Panc1 (cell line): ENCODE measurements around the gene NUP98. TPM values are rescaled to one million over a fixed set of nuclear protein-coding genes. Genes with fewer than 3 reads are reported as not detected.
"Not testable (repeated sequence)": the region's sequence is repeated elsewhere in the genome, so short reads cannot be mapped to it uniquely, and the experiment has no call there.

Experiments
- ATAC-seq: fragments of 200-7000 bp; cut with Tn5 transposase; 2 replicates; pipeline ENCODE4 v1.9.1; 2020; ENCODE audit warnings: mild to moderate bottlenecking, moderate library complexity
- BruUV-seq: library from RNA; stranded (reverse); fragments of 400-500 nt; replicated peaks from 2 replicates; lab custom pipeline; 2021; lab: Mats Ljungman, UMichigan
- CTCF ChIA-PET: fragments of 300-600 bp; sonication (Branson Sonifier 250); formaldehyde crosslinking; loops from one replicate; lab custom pipeline; 2022; ENCODE audit warnings: antibody characterized with exemption; lab: Charles Lee
- POLR2A ChIA-PET: fragments of 300-600 bp; sonication (Branson Sonifier 250); formaldehyde crosslinking; loops from one replicate; lab custom pipeline; 2022; ENCODE audit warnings: antibody characterized with exemption; lab: Charles Lee
- DNase-seq: peaks from one replicate; pipeline ENCODE4 v3.0.0-alpha.2; 2010; ENCODE audit warnings: low read depth, low spot score
- H3K27ac ChIP-seq: 2 replicates; pipeline ENCODE4 v1.5.1; 2011; ENCODE audit warnings: mild to moderate bottlenecking, low read length, inconsistent platforms
- H3K27me3 ChIP-seq: fragments of 200-500 bp; sonication (Bioruptor generic); 2 replicates; pipeline ENCODE4 v1.6.0; 2014; ENCODE audit warnings: low read length, inconsistent platforms; ENCODE audit not compliant: control insufficient read depth, insufficient read depth
- H3K36me3 ChIP-seq: fragments of 200-500 bp; sonication (Bioruptor generic); 2 replicates; pipeline ENCODE4 v1.5.1; 2014; ENCODE audit warnings: inconsistent platforms, mild to moderate bottlenecking, low read length, moderate library complexity; ENCODE audit not compliant: control insufficient read depth, insufficient read depth
- H3K4me1 ChIP-seq: 2 replicates; pipeline ENCODE4 v1.5.1; 2011; ENCODE audit warnings: inconsistent platforms, mild to moderate bottlenecking, low read length, moderate library complexity; ENCODE audit not compliant: control insufficient read depth, insufficient read depth
- H3K4me3 ChIP-seq, 2 experiments: 2 replicates each; pipeline ENCODE4 v1.5.1; 2011 to 2012; ENCODE audit warnings: low read depth in 2 of 2, low read length in 2 of 2, mild to moderate bottlenecking in 2 of 2, inconsistent platforms in 1 of 2, moderate library complexity in 1 of 2
- H3K9me3 ChIP-seq: fragments of 200-500 bp; sonication (Bioruptor generic); 2 replicates; pipeline ENCODE4 v1.5.1; 2014; ENCODE audit warnings: low read depth, mild to moderate bottlenecking, inconsistent platforms, low read length, moderate library complexity; ENCODE audit not compliant: control insufficient read depth, insufficient read depth
- CTCF ChIP-seq: fragments of 450-650 bp; IDR thresholded peaks from 2 replicates; pipeline ENCODE4 v1.5.1; 2017; ENCODE audit warnings: mild to moderate bottlenecking
- POLR2AphosphoS5 ChIP-seq: IDR thresholded peaks from 2 replicates; pipeline ENCODE4 v1.6.1; 2012; ENCODE audit warnings: mild to moderate bottlenecking, low read depth, low read length, moderate library complexity
- REST ChIP-seq, 2 experiments: IDR thresholded peaks; 2 replicates each; pipeline ENCODE4 v1.6.1; 2011 to 2012; ENCODE audit warnings: low read depth in 2 of 2, control low read depth in 1 of 2, low read length in 1 of 2, mild to moderate bottlenecking in 1 of 2, moderate library complexity in 1 of 2; ENCODE audit not compliant: insufficient read depth in 1 of 2
- SIN3A ChIP-seq: IDR thresholded peaks from 2 replicates; pipeline ENCODE4 v1.6.1; 2012; ENCODE audit warnings: low read depth, mild to moderate bottlenecking, low read length, moderate library complexity, borderline replicate concordance; ENCODE audit not compliant: insufficient read depth
- TCF7L2 ChIP-seq: IDR thresholded peaks from 2 replicates; pipeline ENCODE4 v1.6.1; 2011; ENCODE audit warnings: mild to moderate bottlenecking, low read depth, low read length, inconsistent platforms
- in situ Hi-C: cut with HindIII; loops from 2 replicates; pipeline ENCODE4 v1.10.0; 2016; ENCODE audit warnings: low sequenced_read_pairs, low pct_unique_long_range_greater_than_20kb
- intact Hi-C: fragments of 100-400 bp; cut with micrococcal nuclease; formaldehyde crosslinking; loops from one replicate; pipeline ENCODE4 v1.10.0; 2022; ENCODE audit not compliant: unreplicated experiment
- total RNA-seq: library from RNA; stranded (reverse); gene quantifications from one replicate; pipeline ENCODE4 v1.2.1, GENCODE V29; 2021; ENCODE audit not compliant: unreplicated experiment

The NUP98 gene
- total RNA-seq, 1 experiment from 2014 or later = 244 TPM

GRCh38 chr11:3645552-3645951 lies 151.8 kb downstream of the NUP98 start:
- Histone ChIP-seq H3K4me3 (no peak overlapping the region), H3K27ac (no peak overlapping the region), H3K36me3 (no peaks in the 10 kb centered on the region), H3K9me3 (no peaks in the 10 kb centered on the region), H3K4me1 (peaks cover 11% of the 10 kb centered on the region; the same call in 1 of the 2 replicates), H3K27me3 (peaks cover 19% of the 10 kb centered on the region)
- POLR2A ChIA-PET = no interaction called here
- no peak for TF ChIP-seq REST (IDR thresholded peaks at IDR 0.05; ENCODE audit: insufficient read depth in 1 of 2, low read depth in 2 of 2, low read length in 1 of 2)
- TF ChIP-seq CTCF = no peak
- no peak for TF ChIP-seq SIN3A
- TF ChIP-seq TCF7L2 = no peak
- TF ChIP-seq POLR2AphosphoS5 = no peak
- ATAC-seq (no peak), DNase-seq (no peak)
- CTCF ChIA-PET = no interaction called here
- intact Hi-C loops (no loop called here), in situ Hi-C loops (no loop called here)
- BruUV-seq = no TSS peak

GRCh38 chr11:3644817-3645235 lies 152.5 kb downstream of the NUP98 start, which contains the start of gene ART1:
Gene ART1, plus strand, starts transcription at chr11:3645128. Its CDS starts 14,086 bp downstream, at chr11:3659214.
- intact Hi-C loops = no loop called here
- in situ Hi-C loops = no loop called here
- peaks cover 17% of the 10 kb centered on the region for H3K27me3 ChIP-seq
- no peaks in the 10 kb centered on the region for H3K36me3 ChIP-seq
- CTCF ChIA-PET = no interaction called here
- no peak within 1 kb of the TSS for H3K4me3 ChIP-seq
- H3K9me3 ChIP-seq = no peaks in the 10 kb centered on the region
- H3K27ac ChIP-seq = no peak within 1 kb of the TSS
- POLR2A ChIA-PET = no interaction called here
- peaks cover 11% of the 10 kb centered on the region; the same call in 1 of the 2 replicates for H3K4me1 ChIP-seq
- ATAC-seq (no peak), DNase-seq (no peak)
- no TSS peak for BruUV-seq
- no peak for TF ChIP-seq POLR2AphosphoS5
- no peak for TF ChIP-seq CTCF
- no peak for TF ChIP-seq TCF7L2
- TF ChIP-seq REST (IDR thresholded peaks at IDR 0.05; ENCODE audit: insufficient read depth in 1 of 2, low read depth in 2 of 2, low read length in 1 of 2) = no peak
- no peak for TF ChIP-seq SIN3A

- peaks cover 11% of the 10 kb centered on the region; the same call in 1 of the 2 replicates for H3K4me1 ChIP-seq
Observed at GRCh38 chr11:3643102-3643546, 154.2 kb downstream of the NUP98 start.

More at GRCh38 chr11:3643102-3643546, 154.2 kb downstream of the NUP98 start:
- H3K27me3 ChIP-seq = peaks cover 11% of the 10 kb centered on the region
- H3K4me3 ChIP-seq, intact Hi-C loops, BruUV-seq, DNase-seq, H3K9me3 ChIP-seq, H3K27ac ChIP-seq, H3K36me3 ChIP-seq, in situ Hi-C loops, CTCF ChIA-PET, ATAC-seq: not testable (repeated sequence)
- POLR2A ChIA-PET = interaction anchor here (0.7 kb wide), 1 partner anchor 42 kb away, joined by 4 read pairs; no protein-coding TSS in a partner anchor
